IMR-90 (cell line): ENCODE results near the gene RAP1GAP.

Experiments used
- CEBPB ChIP-seq: IDR thresholded peaks from 2 replicates; pipeline ENCODE4 v1.6.1; 2012; ENCODE audit warnings: low read depth, low read length, improper control_type of control experiment
- POLR2A ChIP-seq: IDR thresholded peaks from 2 replicates; pipeline ENCODE4 v1.6.1; 2012; ENCODE audit warnings: mild to moderate bottlenecking, low read depth, low read length
- SMC3 ChIP-seq: fragments of 150-350 bp; IDR thresholded peaks from 2 replicates; pipeline ENCODE4 v1.6.1; 2016; ENCODE audit warnings: low read depth, mild to moderate bottlenecking, antibody characterized with exemption, low read length, moderate library complexity
- USF2 ChIP-seq: fragments of 150-350 bp; IDR thresholded peaks from 2 replicates; pipeline ENCODE4 v1.6.1; 2017; ENCODE audit warnings: mild to moderate bottlenecking, antibody characterized with exemption, low read length, low read depth
- TF ChIP-seq, protein P1 (sequence below): conservative IDR thresholded peaks from 2 replicates; pipeline ENCODE4 v1.5.1; 2012; ENCODE audit warnings: mild to moderate bottlenecking, low read depth, low read length, improper control_type of control experiment

GRCh38 chr1:21696931-21697330 is 27.8 kb upstream of the RAP1GAP start:
- no peak for TF ChIP-seq POLR2A
- TF ChIP-seq, protein P1, sequence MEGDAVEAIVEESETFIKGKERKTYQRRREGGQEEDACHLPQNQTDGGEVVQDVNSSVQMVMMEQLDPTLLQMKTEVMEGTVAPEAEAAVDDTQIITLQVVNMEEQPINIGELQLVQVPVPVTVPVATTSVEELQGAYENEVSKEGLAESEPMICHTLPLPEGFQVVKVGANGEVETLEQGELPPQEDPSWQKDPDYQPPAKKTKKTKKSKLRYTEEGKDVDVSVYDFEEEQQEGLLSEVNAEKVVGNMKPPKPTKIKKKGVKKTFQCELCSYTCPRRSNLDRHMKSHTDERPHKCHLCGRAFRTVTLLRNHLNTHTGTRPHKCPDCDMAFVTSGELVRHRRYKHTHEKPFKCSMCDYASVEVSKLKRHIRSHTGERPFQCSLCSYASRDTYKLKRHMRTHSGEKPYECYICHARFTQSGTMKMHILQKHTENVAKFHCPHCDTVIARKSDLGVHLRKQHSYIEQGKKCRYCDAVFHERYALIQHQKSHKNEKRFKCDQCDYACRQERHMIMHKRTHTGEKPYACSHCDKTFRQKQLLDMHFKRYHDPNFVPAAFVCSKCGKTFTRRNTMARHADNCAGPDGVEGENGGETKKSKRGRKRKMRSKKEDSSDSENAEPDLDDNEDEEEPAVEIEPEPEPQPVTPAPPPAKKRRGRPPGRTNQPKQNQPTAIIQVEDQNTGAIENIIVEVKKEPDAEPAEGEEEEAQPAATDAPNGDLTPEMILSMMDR: no peak
- TF ChIP-seq USF2: no peak
- no peak for TF ChIP-seq SMC3
- no peak for TF ChIP-seq CEBPB
